ENCODE data around the gene MPLKIP. TPM values are rescaled to one million over a fixed set of nuclear protein-coding genes. Genes with fewer than 3 reads are reported as not detected.

MPLKIP gene
- total and polyA plus RNA-seq, 2 donors (not counting 1 experiment from before 2014, with no cell fraction given): 22.6 to 22.8 TPM

GRCh38 chr7:40138973-40139372 is 4.6 kb upstream of the MPLKIP start:
- Histone ChIP-seq H2AFZ (ENCODE audit: low read length) (no peak overlapping the region), H3K27ac (ENCODE audit: insufficient read depth, low read length) (no peak overlapping the region), H3K36me3 (ENCODE audit: control insufficient read depth, insufficient read depth, low read length) (no peaks in the 10 kb centered on the region), H3K4me1 (ENCODE audit: control insufficient read depth, extremely low read depth, insufficient read depth, low read length) (no peaks in the 10 kb centered on the region), H3K9me3 (ENCODE audit: control insufficient read depth, insufficient read depth, low read depth, low read length) (no peaks in the 10 kb centered on the region), H4K20me1 (ENCODE audit: control insufficient read depth, extremely low read depth, insufficient read depth, low read length) (no peaks in the 10 kb centered on the region), H3K9ac (ENCODE audit: insufficient read depth, low read length) (no peak overlapping the region), H3K79me2 (ENCODE audit: control insufficient read depth, insufficient read depth, low read length) (peaks cover 4% of the 10 kb centered on the region), H3K4me3 (replicated peaks in 1 of 4; ENCODE audit: control extremely low read depth in 1 of 4, insufficient read depth in 1 of 4, low read depth in 3 of 4, low read length in 4 of 4) (no peak overlapping the region), H3K27me3 (ENCODE audit: control insufficient read depth, insufficient read depth, low read length) (no peaks in the 10 kb centered on the region), H3K4me2 (ENCODE audit: extremely low read depth, insufficient read depth, low read length) (no peak overlapping the region)
- TF ChIP-seq EZH2 (IDR thresholded peaks at IDR 0.05; ENCODE audit: low read length, missing control alignments): no peak
- TF ChIP-seq CTCF (conservative IDR thresholded peaks at IDR 0.05 in 1 of 2, IDR thresholded peaks at IDR 0.05 in 1 of 2; ENCODE audit: low read depth in 1 of 2, low read length in 2 of 2): no peak
- DNase-seq (ENCODE audit: low read depth in 2 of 2): no peak

DNA sequence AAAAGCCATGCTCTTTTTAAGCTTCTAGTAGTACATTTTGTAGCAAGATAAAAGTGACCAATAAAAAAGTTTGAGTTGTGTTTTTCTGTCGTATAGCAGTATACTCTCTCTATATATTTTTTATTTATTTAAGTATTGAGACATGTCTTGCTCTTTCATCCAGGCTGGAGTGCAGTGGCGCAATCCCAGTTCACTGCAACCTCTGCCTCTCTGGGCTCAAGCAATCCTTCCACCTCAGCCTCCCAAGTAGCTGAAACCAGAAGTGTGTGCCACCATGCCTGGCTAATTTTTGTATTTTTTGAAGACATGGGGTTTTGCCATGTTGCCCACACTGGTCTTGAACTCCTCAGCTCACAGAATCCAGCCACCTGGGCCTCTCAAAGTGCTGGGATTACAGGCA is 3.1 kb upstream of the MPLKIP start:
- H4K20me1 ChIP-seq (ENCODE audit: control insufficient read depth, extremely low read depth, insufficient read depth, low read length): no peaks in the 10 kb centered on the region
- TF ChIP-seq EZH2 (IDR thresholded peaks at IDR 0.05; ENCODE audit: low read length, missing control alignments) (no peak), CTCF (conservative IDR thresholded peaks at IDR 0.05 in 1 of 2, IDR thresholded peaks at IDR 0.05 in 1 of 2; ENCODE audit: low read depth in 1 of 2, low read length in 2 of 2) (no peak)
- H3K79me2 ChIP-seq (ENCODE audit: control insufficient read depth, insufficient read depth, low read length): peaks cover 19% of the 10 kb centered on the region
- H3K27me3 ChIP-seq (ENCODE audit: control insufficient read depth, insufficient read depth, low read length): no peaks in the 10 kb centered on the region
- peaks cover 2% of the 10 kb centered on the region for H3K4me1 ChIP-seq (ENCODE audit: control insufficient read depth, extremely low read depth, insufficient read depth, low read length)
- no peak overlapping the region for H2AFZ ChIP-seq (ENCODE audit: low read length)
- H3K4me2 ChIP-seq (ENCODE audit: extremely low read depth, insufficient read depth, low read length): no peak overlapping the region
- no peak overlapping the region for H3K27ac ChIP-seq (ENCODE audit: insufficient read depth, low read length)
- no peak overlapping the region for H3K9ac ChIP-seq (ENCODE audit: insufficient read depth, low read length)
- no peaks in the 10 kb centered on the region for H3K36me3 ChIP-seq (ENCODE audit: control insufficient read depth, insufficient read depth, low read length)
- H3K4me3 ChIP-seq (replicated peaks in 1 of 4; ENCODE audit: control extremely low read depth in 1 of 4, insufficient read depth in 1 of 4, low read depth in 3 of 4, low read length in 4 of 4): no peak overlapping the region
- no peaks in the 10 kb centered on the region for H3K9me3 ChIP-seq (ENCODE audit: control insufficient read depth, insufficient read depth, low read depth, low read length)
- no peak for DNase-seq (ENCODE audit: low read depth in 2 of 2)

DNA sequence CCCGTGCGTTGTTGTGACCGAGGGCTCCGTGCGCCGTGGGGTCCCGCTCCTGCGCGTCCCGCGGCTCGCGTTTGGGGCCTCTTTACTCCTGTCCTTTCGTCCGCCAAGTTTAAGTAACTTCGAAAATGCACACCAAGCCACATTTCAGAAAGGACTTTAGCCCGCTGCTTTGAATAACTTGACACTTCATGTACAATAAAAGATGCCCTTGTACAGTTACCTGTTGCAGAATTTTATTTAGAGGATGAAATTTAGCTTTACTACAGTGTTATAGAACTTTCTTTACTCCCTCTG is 842 bp upstream of the MPLKIP start:
- no peaks in the 10 kb centered on the region for H3K27me3 ChIP-seq (ENCODE audit: control insufficient read depth, insufficient read depth, low read length)
- H3K27ac ChIP-seq (ENCODE audit: insufficient read depth, low read length): peak overlapping the region; percentile 30
- peak; percentile 12 to 37 for DNase-seq (ENCODE audit: low read depth in 2 of 2)
- H2AFZ ChIP-seq (ENCODE audit: low read length): peak overlapping the region; percentile 64
- peaks cover 37% of the 10 kb centered on the region for H3K79me2 ChIP-seq (ENCODE audit: control insufficient read depth, insufficient read depth, low read length)
- H3K4me1 ChIP-seq (ENCODE audit: control insufficient read depth, extremely low read depth, insufficient read depth, low read length): peaks cover 2% of the 10 kb centered on the region
- peak overlapping the region; percentile 61 for H3K4me2 ChIP-seq (ENCODE audit: extremely low read depth, insufficient read depth, low read length)
- H4K20me1 ChIP-seq (ENCODE audit: control insufficient read depth, extremely low read depth, insufficient read depth, low read length): no peaks in the 10 kb centered on the region
- peak overlapping the region; percentile 72 to 99 (median 94) for H3K4me3 ChIP-seq (replicated peaks in 1 of 4; ENCODE audit: control extremely low read depth in 1 of 4, insufficient read depth in 1 of 4, low read depth in 3 of 4, low read length in 4 of 4)
- TF ChIP-seq EZH2 (IDR thresholded peaks at IDR 0.05; ENCODE audit: low read length, missing control alignments): no peak
- TF ChIP-seq CTCF (conservative IDR thresholded peaks at IDR 0.05 in 1 of 2, IDR thresholded peaks at IDR 0.05 in 1 of 2; ENCODE audit: low read depth in 1 of 2, low read length in 2 of 2): no peak
- no peaks in the 10 kb centered on the region for H3K9me3 ChIP-seq (ENCODE audit: control insufficient read depth, insufficient read depth, low read depth, low read length)
- H3K9ac ChIP-seq (ENCODE audit: insufficient read depth, low read length): peak overlapping the region; percentile 91
- no peaks in the 10 kb centered on the region for H3K36me3 ChIP-seq (ENCODE audit: control insufficient read depth, insufficient read depth, low read length)

All from fibroblast of lung (primary cell).